GM12873 (cell line): ENCODE measurements around the gene TMEM270.

ENCODE experiments used
- TF ChIP-seq, protein P1 (sequence below): IDR thresholded peaks from 2 replicates; pipeline ENCODE4 v1.5.1; 2012; ENCODE audit warnings: low read depth, mild to moderate bottlenecking, moderate library complexity, low read length, control low read depth; ENCODE audit not compliant: insufficient read depth; ENCODE audit errors: missing control alignments

TMEM270 gene

DNA sequence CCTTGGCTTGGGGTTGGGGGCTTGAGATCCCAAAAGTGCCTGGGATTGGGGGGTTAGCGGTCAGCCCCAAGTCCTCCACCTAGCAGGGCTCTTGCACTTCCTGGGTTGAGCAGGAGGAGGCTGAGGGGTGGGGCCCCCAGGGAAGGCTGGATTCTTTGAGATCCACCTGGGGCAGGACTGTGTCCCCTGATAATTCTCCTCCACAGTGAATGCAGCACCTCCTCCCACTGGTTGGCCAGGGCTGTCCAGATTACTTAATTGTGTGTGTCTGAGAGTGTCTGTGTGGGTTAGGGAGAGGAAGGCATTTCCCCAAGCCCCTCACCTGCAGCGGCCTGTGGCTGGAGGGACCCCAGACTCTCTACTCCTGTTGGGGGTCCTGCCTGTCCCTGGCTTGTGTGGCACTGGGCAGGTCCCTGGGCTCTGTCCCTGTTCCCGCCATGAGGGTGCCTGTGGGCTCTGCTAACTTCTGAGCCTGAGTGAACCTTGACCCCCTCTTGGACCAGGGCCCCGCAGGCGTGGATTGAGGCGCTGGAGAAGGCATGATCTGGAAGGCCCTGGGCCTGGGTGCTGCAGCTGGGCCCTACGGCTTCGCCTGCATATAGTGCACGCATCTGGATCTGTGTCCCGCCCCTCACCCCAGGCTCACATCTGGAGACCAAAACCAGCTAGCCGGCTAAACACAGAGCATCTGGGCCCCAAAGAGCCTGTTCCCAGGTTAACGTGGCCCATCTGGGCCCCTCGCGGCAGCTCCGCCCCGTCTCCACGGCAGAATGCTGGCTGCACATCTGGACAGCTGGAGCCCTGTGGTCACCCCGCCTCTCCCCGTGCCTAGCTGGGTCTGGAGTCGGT lies 10.4 kb downstream of the TMEM270 start:
- TF ChIP-seq, protein P1, sequence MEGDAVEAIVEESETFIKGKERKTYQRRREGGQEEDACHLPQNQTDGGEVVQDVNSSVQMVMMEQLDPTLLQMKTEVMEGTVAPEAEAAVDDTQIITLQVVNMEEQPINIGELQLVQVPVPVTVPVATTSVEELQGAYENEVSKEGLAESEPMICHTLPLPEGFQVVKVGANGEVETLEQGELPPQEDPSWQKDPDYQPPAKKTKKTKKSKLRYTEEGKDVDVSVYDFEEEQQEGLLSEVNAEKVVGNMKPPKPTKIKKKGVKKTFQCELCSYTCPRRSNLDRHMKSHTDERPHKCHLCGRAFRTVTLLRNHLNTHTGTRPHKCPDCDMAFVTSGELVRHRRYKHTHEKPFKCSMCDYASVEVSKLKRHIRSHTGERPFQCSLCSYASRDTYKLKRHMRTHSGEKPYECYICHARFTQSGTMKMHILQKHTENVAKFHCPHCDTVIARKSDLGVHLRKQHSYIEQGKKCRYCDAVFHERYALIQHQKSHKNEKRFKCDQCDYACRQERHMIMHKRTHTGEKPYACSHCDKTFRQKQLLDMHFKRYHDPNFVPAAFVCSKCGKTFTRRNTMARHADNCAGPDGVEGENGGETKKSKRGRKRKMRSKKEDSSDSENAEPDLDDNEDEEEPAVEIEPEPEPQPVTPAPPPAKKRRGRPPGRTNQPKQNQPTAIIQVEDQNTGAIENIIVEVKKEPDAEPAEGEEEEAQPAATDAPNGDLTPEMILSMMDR: no peak

DNA sequence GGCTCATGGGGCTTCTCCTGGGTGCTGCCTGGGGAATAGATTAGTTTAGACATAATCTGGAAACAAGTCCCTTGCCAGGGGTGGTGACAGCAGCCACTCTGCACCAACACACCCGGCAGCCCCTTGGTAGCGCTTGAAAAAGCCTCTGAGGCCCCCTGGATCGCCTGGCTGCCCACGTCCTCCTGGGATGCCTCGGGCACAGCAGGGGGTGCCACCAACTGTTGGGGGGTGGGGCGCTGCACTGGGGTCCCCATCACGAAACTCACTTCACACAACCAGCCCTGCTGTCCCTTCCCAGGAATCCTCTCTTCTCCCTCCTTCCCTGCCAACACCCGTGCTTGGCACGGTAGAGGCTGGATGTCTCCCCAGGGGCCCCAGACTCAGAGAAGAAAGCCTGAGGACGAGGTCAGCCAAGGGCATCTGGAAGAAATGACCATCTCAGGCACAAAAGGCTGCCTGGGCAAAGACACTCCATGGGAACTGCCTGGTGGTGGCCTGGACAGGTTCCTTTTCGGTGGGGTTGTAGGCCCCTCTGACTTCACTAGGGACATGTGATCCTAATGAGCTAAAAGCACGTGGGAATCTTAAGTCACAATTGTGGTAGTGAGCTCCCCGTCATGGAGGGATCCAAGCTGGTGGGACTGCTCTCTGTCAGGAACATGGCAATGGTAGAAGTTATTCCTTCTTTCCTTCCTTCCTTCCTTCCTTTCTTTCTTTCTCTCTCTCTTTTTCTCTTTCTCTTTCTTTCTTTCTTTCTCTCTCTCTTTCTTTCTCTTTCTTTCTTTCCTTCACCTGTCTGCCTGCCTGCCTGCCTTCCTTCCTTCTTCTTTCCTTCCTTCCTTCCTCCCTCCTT lies 11.3 kb downstream of the TMEM270 start:
- TF ChIP-seq, protein P1: no peak

GRCh38 chr7:73876361-73876760 lies 15.4 kb downstream of the TMEM270 start:
- TF ChIP-seq, protein P1: no peak

GRCh38 chr7:73876973-73877372 lies 16.0 kb downstream of the TMEM270 start:
- TF ChIP-seq, protein P1: no peak

GRCh38 chr7:73879977-73880681 lies 19.2 kb downstream of the TMEM270 start:
- TF ChIP-seq, protein P1: no peak

GRCh38 chr7:73880755-73881328 lies 19.9 kb downstream of the TMEM270 start:
- TF ChIP-seq, protein P1: no peak
